Measurements from ENCODE around the gene PTPRQ. TPM values are rescaled to one million over a fixed set of nuclear protein-coding genes. Genes with fewer than 3 reads are reported as not detected.
A peak's percentile ranks its signal among the peaks of the same experiment; 100 is the strongest.

The PTPRQ gene
- total and polyA plus RNA-seq, 10 donors = under 0.01 to 0.09 (median 0.03) TPM; not detected in 7

DNA sequence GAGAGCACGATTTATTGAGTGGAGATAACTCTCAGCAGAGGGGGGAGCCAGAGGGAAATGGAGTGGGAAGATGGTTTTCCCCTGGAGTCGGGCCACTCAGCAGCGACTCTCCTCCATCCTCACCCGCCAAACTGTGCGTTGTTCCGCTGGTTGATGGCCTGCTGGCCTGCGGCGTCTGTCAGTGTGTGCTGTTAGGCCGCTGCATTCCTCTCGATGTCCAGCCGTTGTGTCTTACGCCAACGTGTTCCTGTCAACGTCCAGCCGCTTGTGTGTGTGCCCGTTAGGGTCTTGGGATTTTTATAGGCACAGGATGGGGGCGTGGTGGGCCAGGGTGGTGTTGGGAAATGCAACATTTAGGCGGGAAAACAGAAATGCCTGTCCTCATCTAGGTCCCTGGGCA is 69.2 kb downstream of the PTPRQ start:
- H3K27me3 ChIP-seq (replicated peaks in 1 of 7) = peaks cover 0 to 10% (median 0%) of the 10 kb centered on the region in 7 donors
- peak; percentile 59 for DNase-seq
- intact Hi-C loops (cut with DNase I; ENCODE audit: low total_unique reads) = no loop called here
- WGBS, 5 donors = 34 to 81% (median 52%) methylated on average over 18 of the region's 18 CpGs
- TF ChIP-seq POLR2A (IDR thresholded peaks at IDR 0.05) (no peak), POLR2AphosphoS5 (IDR thresholded peaks at IDR 0.05) (no peak)
- TF ChIP-seq, protein P1, sequence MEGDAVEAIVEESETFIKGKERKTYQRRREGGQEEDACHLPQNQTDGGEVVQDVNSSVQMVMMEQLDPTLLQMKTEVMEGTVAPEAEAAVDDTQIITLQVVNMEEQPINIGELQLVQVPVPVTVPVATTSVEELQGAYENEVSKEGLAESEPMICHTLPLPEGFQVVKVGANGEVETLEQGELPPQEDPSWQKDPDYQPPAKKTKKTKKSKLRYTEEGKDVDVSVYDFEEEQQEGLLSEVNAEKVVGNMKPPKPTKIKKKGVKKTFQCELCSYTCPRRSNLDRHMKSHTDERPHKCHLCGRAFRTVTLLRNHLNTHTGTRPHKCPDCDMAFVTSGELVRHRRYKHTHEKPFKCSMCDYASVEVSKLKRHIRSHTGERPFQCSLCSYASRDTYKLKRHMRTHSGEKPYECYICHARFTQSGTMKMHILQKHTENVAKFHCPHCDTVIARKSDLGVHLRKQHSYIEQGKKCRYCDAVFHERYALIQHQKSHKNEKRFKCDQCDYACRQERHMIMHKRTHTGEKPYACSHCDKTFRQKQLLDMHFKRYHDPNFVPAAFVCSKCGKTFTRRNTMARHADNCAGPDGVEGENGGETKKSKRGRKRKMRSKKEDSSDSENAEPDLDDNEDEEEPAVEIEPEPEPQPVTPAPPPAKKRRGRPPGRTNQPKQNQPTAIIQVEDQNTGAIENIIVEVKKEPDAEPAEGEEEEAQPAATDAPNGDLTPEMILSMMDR (IDR thresholded peaks at IDR 0.05 in 8 of 11, conservative IDR thresholded peaks at IDR 0.05 in 3 of 11) = no peak
- H3K4me3 ChIP-seq = no peak overlapping the region
- H3K4me1 ChIP-seq = no peaks in the 10 kb centered on the region
- peaks cover 0 to 20% (median 7%) of the 10 kb centered on the region in 8 donors for H3K9me3 ChIP-seq
- no peak overlapping the region for H3K27ac ChIP-seq
- no peaks in the 10 kb centered on the region for H3K36me3 ChIP-seq

DNA sequence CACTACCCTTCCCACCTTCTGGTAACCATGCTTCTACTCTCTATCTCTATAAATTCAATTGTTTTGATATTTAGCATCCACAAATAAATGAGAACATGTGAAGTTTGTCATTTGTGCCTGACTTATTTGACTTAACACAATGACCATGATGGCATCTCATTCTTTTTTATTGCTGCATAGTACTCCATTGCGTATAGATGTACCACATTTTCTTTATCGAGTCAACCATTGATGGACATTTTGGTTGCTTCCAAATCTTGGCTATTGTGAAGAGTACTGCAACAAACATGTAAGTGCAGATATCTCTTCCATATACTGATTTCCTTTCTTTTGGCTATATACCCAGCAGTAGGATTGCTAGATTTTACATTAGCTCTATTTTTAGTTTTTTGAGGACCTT is 73.6 kb downstream of the PTPRQ start:
- no peak for DNase-seq
- H3K4me3 ChIP-seq = no peak overlapping the region
- TF ChIP-seq, protein P1 (IDR thresholded peaks at IDR 0.05 in 8 of 11, conservative IDR thresholded peaks at IDR 0.05 in 3 of 11) = no peak
- no peak for TF ChIP-seq POLR2AphosphoS5 (IDR thresholded peaks at IDR 0.05)
- no peak for TF ChIP-seq POLR2A (IDR thresholded peaks at IDR 0.05)
- H3K36me3 ChIP-seq = no peaks in the 10 kb centered on the region
- WGBS, 5 donors = 92 to 99% (median 96%) methylated on average over 2 of the region's 2 CpGs
- peaks cover 0 to 31% (median 10%) of the 10 kb centered on the region in 8 donors for H3K9me3 ChIP-seq
- no peaks in the 10 kb centered on the region for H3K4me1 ChIP-seq
- intact Hi-C loops (cut with DNase I; ENCODE audit: low total_unique reads) = no loop called here
- H3K27ac ChIP-seq = no peak overlapping the region
- H3K27me3 ChIP-seq (replicated peaks in 1 of 7) = peaks cover 0 to 8% (median 0%) of the 10 kb centered on the region in 7 donors

DNA sequence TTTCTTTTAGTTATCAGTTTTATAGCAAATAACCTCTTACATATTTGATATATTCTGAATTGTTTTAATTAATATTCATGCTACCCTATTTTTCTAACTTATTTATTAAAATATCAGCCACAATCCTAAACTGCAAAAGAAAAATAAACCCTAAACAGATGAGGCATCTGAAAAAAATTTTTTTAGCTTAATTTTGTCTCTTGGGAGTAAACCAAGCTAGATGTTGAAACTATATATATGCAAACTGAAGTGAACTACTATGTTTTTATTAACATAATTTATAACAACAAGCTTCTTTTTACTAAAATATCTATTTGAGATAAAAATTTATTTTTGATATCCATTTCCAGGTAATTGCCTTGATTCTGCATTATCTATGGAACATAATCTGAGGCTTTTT is 87.6 kb downstream of the PTPRQ start:
- intact Hi-C loops (cut with DNase I; ENCODE audit: low total_unique reads) = no loop called here

DNA sequence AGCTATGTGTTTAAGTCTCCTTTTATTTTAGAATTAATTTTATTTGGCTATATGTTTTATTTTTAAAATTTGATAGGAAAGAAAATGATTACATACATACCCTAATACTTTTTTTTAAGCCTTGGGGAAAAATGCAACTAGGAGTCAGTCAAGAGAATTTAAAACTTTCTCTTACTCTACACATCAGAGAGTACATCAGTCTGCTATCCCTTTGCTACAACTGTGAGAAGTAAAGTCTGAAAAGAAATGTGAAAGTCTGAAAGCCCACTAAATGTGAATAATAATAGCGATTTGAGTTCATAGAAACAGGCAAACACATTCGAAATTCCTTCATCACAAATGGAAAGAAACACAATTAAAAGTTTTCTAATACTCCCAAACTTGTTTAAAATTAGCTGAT is 95.0 kb downstream of the PTPRQ start:
- no peak for DNase-seq
- Histone ChIP-seq H3K9me3 (no peaks in the 10 kb centered on the region), H3K27me3 (replicated peaks in 1 of 7) (no peaks in the 10 kb centered on the region), H3K36me3 (no peaks in the 10 kb centered on the region), H3K4me1 (no peaks in the 10 kb centered on the region), H3K4me3 (no peak overlapping the region), H3K27ac (no peak overlapping the region)
- intact Hi-C loops (cut with DNase I; ENCODE audit: low total_unique reads) = no loop called here
- 18 to 35% (median 34%) methylated on average over 2 of the region's 2 CpGs for WGBS, 5 donors
- TF ChIP-seq POLR2A (IDR thresholded peaks at IDR 0.05) = no peak
- no peak for TF ChIP-seq POLR2AphosphoS5 (IDR thresholded peaks at IDR 0.05)
- TF ChIP-seq, protein P1 (IDR thresholded peaks at IDR 0.05 in 8 of 11, conservative IDR thresholded peaks at IDR 0.05 in 3 of 11) = no peak

More for the DNA sequence above, 87.6 kb downstream of the PTPRQ start:
- no peak overlapping the region for H3K4me3 ChIP-seq
- H3K27me3 ChIP-seq (replicated peaks in 1 of 7) = no peaks in the 10 kb centered on the region
- H3K27ac ChIP-seq = no peak overlapping the region
- no peak for DNase-seq
- no peaks in the 10 kb centered on the region for H3K36me3 ChIP-seq
- no peaks in the 10 kb centered on the region for H3K9me3 ChIP-seq
- TF ChIP-seq POLR2AphosphoS5 (IDR thresholded peaks at IDR 0.05) (no peak), POLR2A (IDR thresholded peaks at IDR 0.05) (no peak)
- TF ChIP-seq, protein P1 (IDR thresholded peaks at IDR 0.05 in 8 of 11, conservative IDR thresholded peaks at IDR 0.05 in 3 of 11) = no peak
- no peaks in the 10 kb centered on the region for H3K4me1 ChIP-seq

All from spleen (tissue), 11 donors.